Stimulated activated memory B cell treated with anti-CD40 and anti-IgM and Interleukin-4, amounts not matched to agents 10 μg/mL and 1 μg/mL and 100 μg/mL, for 72 hours (primary cell): ENCODE results near the gene SETD1A.

Experiments used
- ATAC-seq: fragments of 150-1000 bp; cut with Tn5 transposase; 2 replicates; pipeline ENCODE4 v1.10.0; 2021
- H3K27ac Mint-ChIP-seq: one replicate; pipeline ENCODE4 v1.8.0; 2022; ENCODE audit warnings: mild to moderate bottlenecking, mixed read lengths
- H3K27me3 Mint-ChIP-seq: one replicate; pipeline ENCODE4 v1.8.0; 2022; ENCODE audit warnings: mixed read lengths
- H3K36me3 Mint-ChIP-seq: one replicate; pipeline ENCODE4 v1.8.0; 2022; ENCODE audit warnings: mixed read lengths
- H3K4me1 Mint-ChIP-seq: one replicate; pipeline ENCODE4 v1.8.0; 2022; ENCODE audit warnings: mixed read lengths
- H3K4me3 Mint-ChIP-seq: one replicate; pipeline ENCODE4 v1.8.0; 2022; ENCODE audit warnings: mild to moderate bottlenecking, moderate library complexity, mixed read lengths
- H3K9me3 Mint-ChIP-seq: one replicate; pipeline ENCODE4 v1.8.0; 2022; ENCODE audit warnings: mixed read lengths

Gene SETD1A

GRCh38 chr16:30992276-30992780 is 34.8 kb downstream of the SETD1A start:
- no peaks in the 10 kb centered on the region for H3K9me3 Mint-ChIP-seq
- no peak overlapping the region for H3K4me3 Mint-ChIP-seq
- H3K36me3 Mint-ChIP-seq: no peaks in the 10 kb centered on the region
- no peaks in the 10 kb centered on the region for H3K27me3 Mint-ChIP-seq
- no peak overlapping the region for H3K27ac Mint-ChIP-seq
- H3K4me1 Mint-ChIP-seq: peaks cover 22% of the 10 kb centered on the region
- no peak for ATAC-seq

GRCh38 chr16:30992931-30993816 is 35.6 kb downstream of the SETD1A start:
- Mint-ChIP-seq H3K4me1 (peaks cover 26% of the 10 kb centered on the region), H3K4me3 (no peak overlapping the region), H3K27ac (no peak overlapping the region), H3K36me3 (no peaks in the 10 kb centered on the region), H3K27me3 (no peaks in the 10 kb centered on the region), H3K9me3 (no peaks in the 10 kb centered on the region)
- no peak for ATAC-seq

GRCh38 chr16:30995927-30996323 is 38.4 kb downstream of the SETD1A start:
- Mint-ChIP-seq H3K4me3 (peak overlapping the region; percentile 89), H3K36me3 (no peaks in the 10 kb centered on the region), H3K27me3 (no peaks in the 10 kb centered on the region), H3K9me3 (no peaks in the 10 kb centered on the region), H3K4me1 (peaks cover 26% of the 10 kb centered on the region), H3K27ac (peak overlapping the region; percentile 88)
- ATAC-seq: no peak

- H3K4me1 Mint-ChIP-seq: peaks cover 26% of the 10 kb centered on the region
- no peaks in the 10 kb centered on the region for H3K9me3 Mint-ChIP-seq
- no peaks in the 10 kb centered on the region for H3K27me3 Mint-ChIP-seq
- peak overlapping the region; percentile 89 for H3K4me3 Mint-ChIP-seq
- H3K27ac Mint-ChIP-seq: peak overlapping the region; percentile 88
- no peaks in the 10 kb centered on the region for H3K36me3 Mint-ChIP-seq
- ATAC-seq: peak; percentile 25
Observed at GRCh38 chr16:30996324-30996984, 38.9 kb downstream of the SETD1A start.

GRCh38 chr16:30996985-30997724 is 39.6 kb downstream of the SETD1A start:
- no peaks in the 10 kb centered on the region for H3K9me3 Mint-ChIP-seq
- ATAC-seq: peak; percentile 95
- H3K4me3 Mint-ChIP-seq: peak overlapping the region; percentile 89
- no peaks in the 10 kb centered on the region for H3K36me3 Mint-ChIP-seq
- H3K27ac Mint-ChIP-seq: peak overlapping the region; percentile 88
- no peaks in the 10 kb centered on the region for H3K27me3 Mint-ChIP-seq
- H3K4me1 Mint-ChIP-seq: peaks cover 26% of the 10 kb centered on the region

- H3K27me3 Mint-ChIP-seq: no peaks in the 10 kb centered on the region
- H3K36me3 Mint-ChIP-seq: no peaks in the 10 kb centered on the region
- H3K4me3 Mint-ChIP-seq: peak overlapping the region; percentile 89
- ATAC-seq: no peak
- peaks cover 26% of the 10 kb centered on the region for H3K4me1 Mint-ChIP-seq
- no peaks in the 10 kb centered on the region for H3K9me3 Mint-ChIP-seq
- H3K27ac Mint-ChIP-seq: peak overlapping the region; percentile 88
Observed at GRCh38 chr16:30997725-30998711, 40.5 kb downstream of the SETD1A start.

- no peaks in the 10 kb centered on the region for H3K27me3 Mint-ChIP-seq
- no peaks in the 10 kb centered on the region for H3K9me3 Mint-ChIP-seq
- H3K27ac Mint-ChIP-seq: no peak overlapping the region
- no peak for ATAC-seq
- H3K36me3 Mint-ChIP-seq: no peaks in the 10 kb centered on the region
- peaks cover 26% of the 10 kb centered on the region for H3K4me1 Mint-ChIP-seq
- no peak overlapping the region for H3K4me3 Mint-ChIP-seq
Observed at GRCh38 chr16:30998852-30999761, 41.6 kb downstream of the SETD1A start.

- no peak for ATAC-seq
- H3K27ac Mint-ChIP-seq: no peak overlapping the region
Observed at GRCh38 chr16:31000671-31001382, 43.3 kb downstream of the SETD1A start.

GRCh38 chr16:31001507-31002249 is 44.1 kb downstream of the SETD1A start:
- Mint-ChIP-seq H3K4me3 (no peak overlapping the region), H3K36me3 (no peaks in the 10 kb centered on the region), H3K9me3 (no peaks in the 10 kb centered on the region), H3K27me3 (peaks cover 14% of the 10 kb centered on the region), H3K27ac (no peak overlapping the region), H3K4me1 (peaks cover 6% of the 10 kb centered on the region)
- ATAC-seq: no peak

More at GRCh38 chr16:31000671-31001382, 43.3 kb downstream of the SETD1A start:
- peaks cover 5% of the 10 kb centered on the region for H3K27me3 Mint-ChIP-seq
- peaks cover 14% of the 10 kb centered on the region for H3K4me1 Mint-ChIP-seq
- no peak overlapping the region for H3K4me3 Mint-ChIP-seq
- no peaks in the 10 kb centered on the region for H3K36me3 Mint-ChIP-seq
- H3K9me3 Mint-ChIP-seq: no peaks in the 10 kb centered on the region

GRCh38 chr16:31002250-31002700 is 44.7 kb downstream of the SETD1A start:
- Mint-ChIP-seq H3K4me1 (peaks cover 5% of the 10 kb centered on the region), H3K4me3 (no peak overlapping the region), H3K36me3 (no peaks in the 10 kb centered on the region), H3K27ac (no peak overlapping the region), H3K9me3 (no peaks in the 10 kb centered on the region), H3K27me3 (peaks cover 19% of the 10 kb centered on the region)
- ATAC-seq: no peak

- Mint-ChIP-seq H3K36me3 (no peaks in the 10 kb centered on the region), H3K27me3 (peaks cover 24% of the 10 kb centered on the region), H3K4me1 (no peaks in the 10 kb centered on the region), H3K9me3 (no peaks in the 10 kb centered on the region), H3K27ac (peak overlapping the region; percentile 7), H3K4me3 (no peak overlapping the region)
- ATAC-seq: no peak
Observed at GRCh38 chr16:31002862-31003341, 45.3 kb downstream of the SETD1A start.

- ATAC-seq: no peak
- H3K9me3 Mint-ChIP-seq: no peaks in the 10 kb centered on the region
- no peak overlapping the region for H3K4me3 Mint-ChIP-seq
- no peaks in the 10 kb centered on the region for H3K36me3 Mint-ChIP-seq
- H3K27me3 Mint-ChIP-seq: peaks cover 31% of the 10 kb centered on the region
- peak overlapping the region; percentile 7 for H3K27ac Mint-ChIP-seq
- no peaks in the 10 kb centered on the region for H3K4me1 Mint-ChIP-seq
Observed at GRCh38 chr16:31003744-31004143, 46.2 kb downstream of the SETD1A start.
